ENCODE data around the gene CIB4.
"Not testable (repeated sequence)": the region's sequence is repeated elsewhere in the genome, so short reads cannot be mapped to it uniquely, and the experiment has no call there.

The CIB4 gene

GRCh38 chr2:26665296-26665695 is 24.1 kb upstream of the CIB4 start:
- DNase-seq = not testable (repeated sequence)

- no peak for DNase-seq
Measured at GRCh38 chr2:26660363-26660962, 19.3 kb upstream of the CIB4 start.

- DNase-seq = no peak
Measured at GRCh38 chr2:26658691-26659346, 17.7 kb upstream of the CIB4 start.

- DNase-seq = no peak
Measured at GRCh38 chr2:26657265-26657664, 16.1 kb upstream of the CIB4 start.

- DNase-seq = no peak
Measured at GRCh38 chr2:26655611-26656195, 14.5 kb upstream of the CIB4 start.

- DNase-seq = not testable (repeated sequence)
Measured at GRCh38 chr2:26655120-26655519, 14.0 kb upstream of the CIB4 start.

GRCh38 chr2:26654061-26654340 is 12.8 kb upstream of the CIB4 start:
- DNase-seq = no peak

- DNase-seq = no peak
Measured at GRCh38 chr2:26653207-26654060, 12.3 kb upstream of the CIB4 start.

- DNase-seq = no peak
Measured at GRCh38 chr2:26652361-26653041, 11.3 kb upstream of the CIB4 start.

GRCh38 chr2:26651799-26652198 is 10.6 kb upstream of the CIB4 start:
- DNase-seq = no peak

GRCh38 chr2:26651470-26651771 is 10.3 kb upstream of the CIB4 start:
- no peak for DNase-seq

- DNase-seq = no peak
Measured at GRCh38 chr2:26650713-26651469, 9.7 kb upstream of the CIB4 start.

- DNase-seq = no peak
Measured at GRCh38 chr2:26649992-26650712, 9.0 kb upstream of the CIB4 start.

- DNase-seq = no peak
Measured at GRCh38 chr2:26649322-26649721, 8.2 kb upstream of the CIB4 start.

- DNase-seq = no peak
Measured at GRCh38 chr2:26648516-26648915, 7.3 kb upstream of the CIB4 start.

- no peak for DNase-seq
Measured at GRCh38 chr2:26647981-26648380, 6.8 kb upstream of the CIB4 start.

GRCh38 chr2:26646986-26647672 is 6.0 kb upstream of the CIB4 start:
- no peak for DNase-seq

GRCh38 chr2:26645762-26646161 is 4.6 kb upstream of the CIB4 start:
- no peak for DNase-seq

GRCh38 chr2:26644188-26644835 is 3.1 kb upstream of the CIB4 start:
- DNase-seq = no peak

GRCh38 chr2:26642429-26642828 is 1.3 kb upstream of the CIB4 start:
- no peak for DNase-seq

- DNase-seq = no peak
Measured at GRCh38 chr2:26640331-26640745, 828 bp downstream of the CIB4 start.
